HL-60 (cell line): Measurements from ENCODE around the gene PBX1.

Source experiments
- TF ChIP-seq, protein P1 (sequence below): IDR thresholded peaks from one replicate; pipeline ENCODE4 v1.5.1; 2011; ENCODE audit warnings: low read length, control low read depth, inconsistent platforms; ENCODE audit not compliant: insufficient read depth
- TF ChIP-seq, protein P2 (sequence below): IDR thresholded peaks from 2 replicates; pipeline ENCODE4 v1.6.1; 2012; ENCODE audit warnings: low read depth; ENCODE audit not compliant: insufficient replicate concordance

DNA sequence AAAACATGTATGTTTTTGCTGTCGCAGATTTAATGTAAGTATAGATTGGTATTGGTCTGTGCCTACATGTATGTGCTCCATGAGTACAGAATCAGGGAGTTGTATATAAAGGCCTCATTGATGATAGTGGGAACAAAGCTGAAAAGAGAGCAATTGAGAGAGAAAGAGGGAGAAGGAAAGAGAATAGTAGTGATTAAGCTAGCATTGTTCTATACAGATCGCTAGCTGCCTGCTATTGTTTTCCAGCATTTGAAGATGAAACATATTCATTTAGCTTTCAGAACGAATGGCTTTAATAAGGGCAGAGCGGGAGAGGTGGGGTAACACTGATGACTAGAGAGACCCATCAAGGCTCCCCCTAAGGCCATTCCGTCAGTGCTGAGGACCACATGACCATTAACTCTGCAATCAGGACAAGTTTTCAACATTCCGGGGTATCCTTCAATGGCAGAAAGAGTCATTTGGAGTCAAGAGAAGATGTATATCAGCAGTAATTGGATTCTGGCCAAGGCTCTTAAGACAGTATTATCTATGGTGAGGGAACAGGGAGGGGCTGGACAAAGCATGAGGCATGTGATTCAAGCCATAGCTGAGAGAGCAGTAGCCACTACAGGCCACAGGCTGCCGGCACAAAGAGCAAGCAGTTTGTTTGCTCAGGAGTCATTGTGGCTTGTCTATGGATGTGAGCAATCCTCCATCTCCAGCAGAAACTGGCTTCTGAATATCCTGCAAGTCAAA lies 176.5 kb downstream of the PBX1 start:
- TF ChIP-seq, protein P1, sequence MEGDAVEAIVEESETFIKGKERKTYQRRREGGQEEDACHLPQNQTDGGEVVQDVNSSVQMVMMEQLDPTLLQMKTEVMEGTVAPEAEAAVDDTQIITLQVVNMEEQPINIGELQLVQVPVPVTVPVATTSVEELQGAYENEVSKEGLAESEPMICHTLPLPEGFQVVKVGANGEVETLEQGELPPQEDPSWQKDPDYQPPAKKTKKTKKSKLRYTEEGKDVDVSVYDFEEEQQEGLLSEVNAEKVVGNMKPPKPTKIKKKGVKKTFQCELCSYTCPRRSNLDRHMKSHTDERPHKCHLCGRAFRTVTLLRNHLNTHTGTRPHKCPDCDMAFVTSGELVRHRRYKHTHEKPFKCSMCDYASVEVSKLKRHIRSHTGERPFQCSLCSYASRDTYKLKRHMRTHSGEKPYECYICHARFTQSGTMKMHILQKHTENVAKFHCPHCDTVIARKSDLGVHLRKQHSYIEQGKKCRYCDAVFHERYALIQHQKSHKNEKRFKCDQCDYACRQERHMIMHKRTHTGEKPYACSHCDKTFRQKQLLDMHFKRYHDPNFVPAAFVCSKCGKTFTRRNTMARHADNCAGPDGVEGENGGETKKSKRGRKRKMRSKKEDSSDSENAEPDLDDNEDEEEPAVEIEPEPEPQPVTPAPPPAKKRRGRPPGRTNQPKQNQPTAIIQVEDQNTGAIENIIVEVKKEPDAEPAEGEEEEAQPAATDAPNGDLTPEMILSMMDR = no peak
- TF ChIP-seq, protein P2, sequence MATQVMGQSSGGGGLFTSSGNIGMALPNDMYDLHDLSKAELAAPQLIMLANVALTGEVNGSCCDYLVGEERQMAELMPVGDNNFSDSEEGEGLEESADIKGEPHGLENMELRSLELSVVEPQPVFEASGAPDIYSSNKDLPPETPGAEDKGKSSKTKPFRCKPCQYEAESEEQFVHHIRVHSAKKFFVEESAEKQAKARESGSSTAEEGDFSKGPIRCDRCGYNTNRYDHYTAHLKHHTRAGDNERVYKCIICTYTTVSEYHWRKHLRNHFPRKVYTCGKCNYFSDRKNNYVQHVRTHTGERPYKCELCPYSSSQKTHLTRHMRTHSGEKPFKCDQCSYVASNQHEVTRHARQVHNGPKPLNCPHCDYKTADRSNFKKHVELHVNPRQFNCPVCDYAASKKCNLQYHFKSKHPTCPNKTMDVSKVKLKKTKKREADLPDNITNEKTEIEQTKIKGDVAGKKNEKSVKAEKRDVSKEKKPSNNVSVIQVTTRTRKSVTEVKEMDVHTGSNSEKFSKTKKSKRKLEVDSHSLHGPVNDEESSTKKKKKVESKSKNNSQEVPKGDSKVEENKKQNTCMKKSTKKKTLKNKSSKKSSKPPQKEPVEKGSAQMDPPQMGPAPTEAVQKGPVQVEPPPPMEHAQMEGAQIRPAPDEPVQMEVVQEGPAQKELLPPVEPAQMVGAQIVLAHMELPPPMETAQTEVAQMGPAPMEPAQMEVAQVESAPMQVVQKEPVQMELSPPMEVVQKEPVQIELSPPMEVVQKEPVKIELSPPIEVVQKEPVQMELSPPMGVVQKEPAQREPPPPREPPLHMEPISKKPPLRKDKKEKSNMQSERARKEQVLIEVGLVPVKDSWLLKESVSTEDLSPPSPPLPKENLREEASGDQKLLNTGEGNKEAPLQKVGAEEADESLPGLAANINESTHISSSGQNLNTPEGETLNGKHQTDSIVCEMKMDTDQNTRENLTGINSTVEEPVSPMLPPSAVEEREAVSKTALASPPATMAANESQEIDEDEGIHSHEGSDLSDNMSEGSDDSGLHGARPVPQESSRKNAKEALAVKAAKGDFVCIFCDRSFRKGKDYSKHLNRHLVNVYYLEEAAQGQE = no peak
